Hematopoietic multipotent progenitor cell treated with erythropoietin and hydrocortisone succinate and interleukin-3 and kit ligand, for 6 days (in vitro differentiated cells): ENCODE measurements around the gene PANX2.
"Not testable (repeated sequence)": the region's sequence is repeated elsewhere in the genome, so short reads cannot be mapped to it uniquely, and the experiment has no call there.

ENCODE experiments used
- DNase-seq: peaks from one replicate; pipeline ENCODE4 v3.0.0-alpha.2; 2015

Gene PANX2

GRCh38 chr22:50170453-50171318 is at the start of gene PANX2:
TSS of gene PANX2 (plus strand) at chr22:50170731. CDS start at chr22:50170731, 0 bp downstream.
- no peak for DNase-seq

- no peak for DNase-seq
Observed at GRCh38 chr22:50121202-50121740, 49.3 kb upstream of the PANX2 start.

GRCh38 chr22:50123119-50123518 is 47.4 kb upstream of the PANX2 start:
- DNase-seq, result no peak

- no peak for DNase-seq
Observed at GRCh38 chr22:50125029-50125428, 45.5 kb upstream of the PANX2 start.

GRCh38 chr22:50129121-50129736 is 41.3 kb upstream of the PANX2 start:
- DNase-seq, result no peak

GRCh38 chr22:50131894-50132293 is 38.6 kb upstream of the PANX2 start:
- no peak for DNase-seq

- no peak for DNase-seq
Observed at GRCh38 chr22:50134481-50134880, 36.0 kb upstream of the PANX2 start.

GRCh38 chr22:50136581-50137015 is 33.9 kb upstream of the PANX2 start:
- DNase-seq, result peak; percentile 22

GRCh38 chr22:50137277-50137676 is 33.3 kb upstream of the PANX2 start:
- DNase-seq, result not testable (repeated sequence)

- DNase-seq, result no peak
Observed at GRCh38 chr22:50138041-50138440, 32.5 kb upstream of the PANX2 start.

GRCh38 chr22:50138988-50139387 is 31.5 kb upstream of the PANX2 start:
- DNase-seq, result no peak

- DNase-seq, result no peak
Observed at GRCh38 chr22:50139843-50140415, 30.6 kb upstream of the PANX2 start.

GRCh38 chr22:50140615-50141014 is 29.9 kb upstream of the PANX2 start:
- DNase-seq, result no peak

- DNase-seq, result no peak
Observed at GRCh38 chr22:50141462-50141861, 29.1 kb upstream of the PANX2 start.

- DNase-seq, result no peak
Observed at GRCh38 chr22:50141891-50142363, 28.6 kb upstream of the PANX2 start.

- no peak for DNase-seq
Observed at GRCh38 chr22:50143096-50143495, 27.4 kb upstream of the PANX2 start.

- DNase-seq, result no peak
Observed at GRCh38 chr22:50144005-50144614, 26.4 kb upstream of the PANX2 start.

GRCh38 chr22:50145721-50146438 is 24.7 kb upstream of the PANX2 start:
- no peak for DNase-seq

GRCh38 chr22:50146439-50147238 is 23.9 kb upstream of the PANX2 start:
- DNase-seq, result no peak

GRCh38 chr22:50147258-50148165 is 23.0 kb upstream of the PANX2 start:
- DNase-seq, result peak; percentile 21

GRCh38 chr22:50148166-50148500 is 22.4 kb upstream of the PANX2 start:
- no peak for DNase-seq
